B cell (primary cell): Measurements from ENCODE around the gene MIGA1.

Experiments
- CTCF ChIP-seq: fragments of 200-600 bp; IDR thresholded peaks from one replicate; pipeline ENCODE4 v1.8.0; 2022; ENCODE audit warnings: antibody characterized with exemption, mild to moderate bottlenecking
- EZH2 ChIP-seq: IDR thresholded peaks from 2 replicates; pipeline ENCODE4 v1.6.1; 2012; ENCODE audit warnings: borderline replicate concordance, low read depth, mild to moderate bottlenecking, moderate library complexity, low read length; ENCODE audit not compliant: insufficient read depth, poor library complexity, severe bottlenecking

- TF ChIP-seq CTCF (no peak), EZH2 (no peak)
Observed at GRCh38 chr1:77744576-77744975, 34.9 kb upstream of the MIGA1 start.
